A204.1 (cell line): ENCODE data around the gene XRCC5.

ENCODE experiments used
- FAIRE-seq: peaks from 2 replicates; lab custom pipeline; 2012; peaks lifted over from hg19 to GRCh38; lab: Jason Lieb, UNC

The XRCC5 gene

DNA sequence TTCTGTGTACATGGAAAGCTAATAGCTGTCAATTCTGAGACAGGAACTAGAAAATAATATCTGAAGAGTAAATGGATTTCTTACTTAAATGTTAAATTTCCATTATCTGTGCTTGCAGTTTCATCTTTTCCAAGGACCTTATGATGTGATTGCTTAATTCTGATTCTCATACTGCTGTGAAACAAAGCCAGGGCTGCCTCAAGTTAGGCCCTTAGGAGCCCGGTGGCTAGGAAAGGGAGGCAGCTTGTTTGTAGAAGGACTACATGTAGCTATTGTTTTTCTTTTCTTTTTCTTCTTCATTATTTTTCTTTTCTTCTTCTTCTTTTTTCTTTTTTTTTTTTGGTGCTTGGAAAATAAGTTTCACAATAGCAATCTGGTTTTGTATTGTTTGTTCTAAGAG, 50.5 kb downstream of the XRCC5 start:
- FAIRE-seq, result no peak

DNA sequence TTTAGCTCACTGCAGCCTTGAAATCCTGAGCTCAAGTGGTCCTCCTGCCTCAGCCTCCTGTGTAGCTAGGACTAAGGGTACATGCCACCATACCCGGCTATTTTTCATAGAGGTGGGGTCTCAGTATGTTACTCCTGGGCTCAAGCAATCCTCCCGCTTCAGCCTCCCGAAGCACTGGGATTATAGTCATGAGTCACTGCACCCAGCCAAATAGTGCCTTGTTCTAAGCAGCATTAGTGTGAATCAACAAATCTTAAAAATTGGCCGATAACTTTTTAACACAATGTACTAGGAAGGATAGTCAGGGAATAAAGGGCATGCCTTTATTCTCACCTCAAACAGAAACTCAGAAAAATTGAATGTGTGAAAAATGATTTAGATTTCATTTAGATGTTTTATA, 51.6 kb downstream of the XRCC5 start:
- FAIRE-seq, result no peak

DNA sequence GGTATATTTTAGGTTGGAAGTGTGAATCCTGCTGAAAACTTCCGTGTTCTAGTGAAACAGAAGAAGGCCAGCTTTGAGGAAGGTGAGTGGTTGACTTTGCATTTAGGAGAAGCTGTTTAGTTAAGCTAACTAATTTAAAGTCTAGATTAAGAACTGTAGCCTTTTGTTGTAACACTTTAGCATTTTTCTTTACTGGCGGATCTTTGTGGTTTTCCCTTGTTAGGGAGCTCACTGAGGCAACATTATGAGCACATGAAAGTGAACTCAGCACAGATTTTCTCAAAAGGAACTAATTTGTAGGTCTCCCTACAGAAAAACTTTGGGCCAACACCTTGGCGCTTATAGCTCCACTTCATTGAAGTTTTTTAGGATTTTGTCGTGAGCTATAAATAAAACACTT, 52.8 kb downstream of the XRCC5 start:
- FAIRE-seq, result no peak

DNA sequence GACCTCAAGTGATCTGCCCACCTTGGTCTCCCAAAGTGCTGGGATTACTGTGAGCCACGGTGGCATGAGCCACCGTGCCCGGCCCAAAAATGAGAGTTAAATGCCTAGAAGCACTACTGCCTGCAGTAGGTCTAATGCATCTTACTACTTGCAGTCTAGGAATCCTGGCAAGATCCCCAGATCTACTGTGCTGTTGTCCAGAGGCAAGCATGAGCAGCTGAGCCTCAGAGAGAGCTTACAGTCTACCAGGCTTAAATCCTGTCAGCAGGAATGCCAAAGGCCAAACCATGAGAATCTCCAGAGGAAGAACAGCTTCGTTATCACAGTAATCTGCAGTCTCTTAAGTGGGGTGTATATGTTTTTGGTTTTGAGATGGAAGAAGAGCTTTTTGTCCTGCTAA, 54.4 kb downstream of the XRCC5 start:
- FAIRE-seq, result no peak

DNA sequence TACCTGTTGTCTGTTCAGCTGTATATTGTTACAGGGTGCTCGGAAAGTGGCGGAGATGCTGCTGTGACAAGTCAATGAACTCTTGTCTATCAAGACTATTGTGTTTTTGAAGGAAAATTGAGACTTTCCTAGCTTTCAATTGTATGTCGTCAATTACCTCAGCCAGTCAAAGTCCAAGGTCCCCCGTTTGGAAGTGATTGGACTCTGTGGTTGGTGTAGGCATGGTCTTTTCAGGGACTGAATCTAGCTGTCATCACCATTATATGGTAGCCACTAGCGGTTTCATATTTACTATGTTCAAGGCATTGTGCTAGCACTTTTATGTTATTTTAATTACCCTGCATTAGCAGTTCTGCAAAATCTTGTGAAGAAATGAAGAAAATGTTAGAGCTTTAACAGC, 54.9 kb downstream of the XRCC5 start:
- no peak for FAIRE-seq

DNA sequence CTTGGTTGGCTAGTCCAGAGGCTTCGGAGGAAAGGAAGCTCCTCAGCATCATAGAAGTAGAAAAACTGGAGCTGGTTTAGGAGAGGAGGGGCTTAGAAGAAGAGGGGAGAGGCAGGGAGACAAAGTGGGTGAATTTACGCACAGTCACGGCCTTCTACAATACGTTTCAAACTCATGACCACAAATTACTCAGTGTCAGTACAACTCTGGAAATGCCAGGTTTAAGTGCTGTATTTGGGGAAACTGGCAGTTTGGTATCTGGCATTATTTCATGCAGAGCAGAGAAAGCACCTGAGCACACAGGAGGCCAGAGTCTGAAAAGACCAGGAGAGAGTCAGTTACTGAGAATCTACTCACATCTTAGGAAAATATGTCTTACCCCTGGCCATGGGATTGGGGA, 55.4 kb downstream of the XRCC5 start:
- FAIRE-seq, result no peak

DNA sequence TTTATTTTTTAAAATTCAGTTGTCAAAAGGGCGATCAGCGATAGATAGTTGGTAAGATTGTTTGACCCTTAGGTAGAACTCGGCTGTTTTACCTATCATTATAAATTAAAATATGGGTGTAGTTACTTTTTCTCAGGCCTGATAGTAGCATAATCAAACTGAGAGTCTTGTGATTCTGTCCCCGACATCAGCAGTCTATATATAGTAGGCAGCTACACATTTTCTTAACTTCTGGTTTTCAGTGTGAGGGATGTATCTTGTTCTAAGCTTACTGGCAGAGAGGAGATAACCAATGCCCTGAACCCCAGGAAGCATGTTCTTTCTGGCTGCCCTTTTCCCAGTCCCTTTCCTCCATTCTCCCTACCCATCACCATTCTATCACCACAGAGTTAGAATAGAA, 56.6 kb downstream of the XRCC5 start:
- no peak for FAIRE-seq

DNA sequence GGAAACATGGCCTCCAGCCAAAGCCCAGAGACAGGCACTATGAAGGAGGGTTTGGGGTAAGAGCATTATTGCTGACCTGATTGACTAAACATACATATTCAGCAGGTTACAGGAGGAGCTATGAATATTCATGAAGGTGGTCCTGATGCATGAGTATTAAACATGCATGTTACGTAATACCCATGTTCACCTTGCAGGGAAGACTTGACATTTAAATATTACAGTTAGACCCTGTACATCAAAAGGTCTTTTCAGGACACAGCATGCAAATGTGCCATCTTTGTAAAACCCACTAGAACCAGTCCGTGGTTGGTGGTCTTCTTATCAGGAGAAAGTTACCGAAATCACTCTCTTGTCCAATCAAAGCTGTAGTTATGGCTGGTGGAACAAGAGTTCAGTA, 59.9 kb downstream of the XRCC5 start:
- FAIRE-seq, result no peak

DNA sequence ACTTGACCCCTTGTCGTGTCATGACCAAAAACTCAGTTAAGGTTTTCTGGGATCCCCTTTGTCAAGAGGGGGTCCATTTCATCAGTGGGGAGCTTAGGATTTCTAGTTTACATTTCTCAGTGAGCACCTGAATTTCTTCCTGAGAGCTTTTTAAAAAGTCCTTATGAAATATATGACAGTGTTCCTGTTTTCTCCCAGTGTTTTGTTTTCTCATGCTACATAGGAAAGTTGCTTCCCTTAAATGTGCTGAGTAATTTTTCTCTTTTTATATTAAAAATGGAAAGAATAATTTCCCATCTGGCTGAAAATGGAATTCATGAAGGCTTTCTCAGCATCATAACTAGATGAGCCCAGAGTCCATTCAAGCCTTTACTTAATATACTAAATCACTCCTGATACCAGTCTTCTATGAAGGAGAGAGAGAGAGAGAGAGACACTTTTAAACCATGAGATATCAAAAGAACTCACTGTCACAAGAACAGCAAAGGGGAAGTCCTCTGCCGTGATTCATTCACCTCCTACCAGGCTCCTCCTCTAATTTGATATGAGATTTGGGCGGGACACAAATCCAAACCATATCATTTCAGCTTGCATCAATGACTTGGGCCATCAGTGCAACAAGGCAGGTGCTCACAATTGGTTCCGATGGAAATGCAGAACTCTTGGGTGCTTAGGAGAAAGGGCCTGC, 61.1 kb downstream of the XRCC5 start:
- no peak for FAIRE-seq

DNA sequence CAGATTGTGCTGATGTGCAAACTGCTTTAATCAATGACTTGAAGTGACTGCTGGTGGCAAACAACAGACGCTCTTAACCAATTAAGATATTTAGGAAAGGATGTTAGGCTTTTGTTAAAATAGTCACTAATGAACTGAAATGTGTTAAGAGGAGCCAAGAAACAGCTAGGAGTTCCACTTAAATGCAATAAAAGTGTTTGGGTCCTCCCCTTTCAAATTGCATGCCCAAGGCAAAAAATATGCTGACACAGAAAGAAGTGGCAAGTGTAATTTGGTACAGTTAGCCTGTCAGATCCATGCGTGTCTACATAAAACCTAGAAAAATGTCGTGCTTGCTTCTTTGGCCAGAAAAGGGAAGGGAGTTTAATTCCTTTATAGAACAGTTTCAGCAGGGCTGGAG, 61.9 kb downstream of the XRCC5 start:
- no peak for FAIRE-seq

DNA sequence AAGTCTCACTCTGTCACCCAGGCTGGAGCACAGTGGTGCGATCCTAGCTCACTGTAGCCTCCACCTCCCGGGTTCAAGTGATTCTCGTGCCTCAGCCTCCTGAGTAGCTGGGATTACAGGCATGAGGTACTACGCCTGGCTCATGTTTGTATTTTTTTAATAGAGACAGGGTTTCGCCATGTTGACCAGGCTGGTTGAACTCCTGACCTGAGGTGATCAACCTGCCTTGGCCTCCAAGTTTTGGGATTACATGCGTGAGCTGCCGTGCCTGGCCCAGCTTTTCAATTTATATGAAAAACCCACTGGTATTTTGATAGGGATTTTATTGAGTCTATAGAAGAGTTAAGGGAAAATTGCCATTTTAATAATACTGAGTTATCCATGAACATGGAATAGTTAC, 63.3 kb downstream of the XRCC5 start:
- FAIRE-seq, result no peak

DNA sequence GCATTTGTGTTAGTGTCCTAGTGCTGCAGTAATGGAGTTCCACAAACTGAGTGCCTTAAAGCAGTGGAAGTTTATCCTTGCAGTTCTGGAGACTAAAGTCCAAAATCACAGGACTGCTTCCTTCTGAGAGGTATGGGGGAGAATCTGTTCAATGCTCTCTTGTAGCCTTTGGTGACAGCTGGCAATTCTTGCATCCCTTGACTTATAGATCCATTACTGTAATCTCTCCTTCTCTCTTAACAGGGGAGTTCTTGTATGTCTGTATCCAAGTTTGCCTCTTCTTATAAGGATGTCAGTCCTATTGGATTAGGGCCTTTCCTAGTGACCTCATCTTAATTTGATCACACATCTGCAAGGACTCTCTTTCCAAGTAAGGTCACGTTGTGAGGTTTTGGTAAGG, 69.9 kb downstream of the XRCC5 start:
- FAIRE-seq, result no peak

DNA sequence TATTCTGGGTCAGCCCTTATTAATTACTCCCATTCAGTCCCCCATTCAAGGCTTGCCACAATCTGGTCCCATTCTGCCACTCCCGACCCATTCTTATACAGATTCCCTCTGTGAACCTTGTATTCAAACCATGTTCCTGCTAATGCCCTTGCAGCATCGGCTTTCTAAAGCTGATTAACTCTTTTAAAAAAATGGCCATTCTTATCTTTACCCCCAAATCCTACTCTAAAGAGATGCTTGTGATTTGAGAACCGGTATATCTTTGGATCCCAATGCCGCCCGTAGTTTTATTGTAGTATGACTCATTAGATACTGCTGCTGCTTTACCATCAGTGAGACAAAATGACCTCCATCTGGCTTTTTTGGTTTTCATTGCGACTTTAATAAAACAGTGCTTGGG, 72.2 kb downstream of the XRCC5 start:
- FAIRE-seq, result peak; percentile 16

DNA sequence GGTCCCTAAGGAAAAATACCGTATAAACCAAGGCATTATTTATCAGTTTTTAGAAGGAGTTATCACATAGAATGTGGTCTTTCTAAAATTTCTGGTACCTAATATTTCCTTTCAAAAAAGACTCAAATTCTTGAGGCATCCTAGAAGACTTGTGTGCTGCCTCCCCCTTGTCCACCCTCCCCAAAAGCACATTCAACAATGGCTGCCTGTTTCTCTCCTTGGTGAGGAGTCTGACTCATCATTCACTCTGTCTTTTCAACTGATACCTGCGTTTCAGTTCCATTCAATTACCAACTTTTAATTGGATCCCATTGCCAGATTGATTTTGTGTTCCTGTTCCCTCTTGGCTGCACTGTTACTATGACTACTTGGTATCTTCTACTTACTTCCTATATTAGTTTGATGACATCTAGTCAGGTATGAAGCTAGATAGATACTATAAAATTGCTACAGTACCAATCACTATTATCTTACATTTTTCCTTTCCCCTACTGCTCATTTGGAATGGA, 72.9 kb downstream of the XRCC5 start:
- no peak for FAIRE-seq

DNA sequence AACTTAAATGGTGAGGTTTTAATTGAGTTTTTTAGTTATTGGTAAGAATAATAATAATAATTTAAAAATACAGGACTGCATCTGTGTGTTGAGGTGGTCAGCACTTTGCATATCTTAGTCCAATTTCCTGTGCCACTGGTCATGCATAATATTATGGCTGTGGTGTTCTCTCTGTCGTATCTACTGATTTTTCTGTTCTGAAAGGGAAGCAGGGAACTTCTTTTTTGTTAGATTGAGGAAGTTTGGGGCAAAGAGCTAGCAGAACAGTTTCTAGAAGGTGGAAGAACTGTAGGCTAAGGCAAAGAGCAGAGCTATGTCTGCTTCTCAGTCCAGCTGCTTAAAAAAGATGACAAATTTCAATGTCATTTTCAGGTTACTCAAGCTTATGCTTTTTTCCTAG, 74.3 kb downstream of the XRCC5 start:
- FAIRE-seq, result no peak

DNA sequence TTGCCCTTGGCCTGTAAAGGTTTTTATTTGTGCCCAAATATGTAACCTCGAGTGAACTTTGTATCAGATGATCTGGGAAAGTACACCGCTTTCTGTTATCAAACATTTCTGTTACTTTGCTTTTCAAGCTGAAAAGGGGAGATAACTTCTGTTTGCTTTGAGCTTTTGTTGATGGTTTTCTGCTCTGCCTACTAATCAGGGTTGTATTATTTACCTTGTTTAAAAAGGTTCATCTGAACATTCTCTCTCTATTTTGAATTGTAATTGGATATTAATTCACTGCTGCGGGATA, 79.4 kb downstream of the XRCC5 start:
- FAIRE-seq, result peak; percentile 52

DNA sequence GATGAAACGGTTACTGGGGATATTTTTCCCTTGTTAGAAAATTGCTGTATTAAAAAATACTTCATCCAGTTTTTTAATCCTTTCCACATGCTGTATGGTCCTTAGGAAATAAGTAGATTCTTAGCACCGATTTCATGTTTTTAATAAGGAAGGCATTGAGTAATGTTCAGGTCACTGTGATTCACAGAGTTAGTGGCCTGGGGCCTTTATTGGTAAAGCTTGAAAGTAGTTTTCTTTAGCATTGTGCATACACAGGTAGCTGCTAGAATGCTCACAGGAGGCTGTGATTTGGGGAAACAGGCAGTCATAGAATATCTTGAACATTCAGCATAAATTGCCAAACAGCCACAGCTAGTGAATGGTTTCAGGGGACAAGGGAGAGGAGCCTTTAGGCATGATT, 79.8 kb downstream of the XRCC5 start:
- FAIRE-seq, result no peak

DNA sequence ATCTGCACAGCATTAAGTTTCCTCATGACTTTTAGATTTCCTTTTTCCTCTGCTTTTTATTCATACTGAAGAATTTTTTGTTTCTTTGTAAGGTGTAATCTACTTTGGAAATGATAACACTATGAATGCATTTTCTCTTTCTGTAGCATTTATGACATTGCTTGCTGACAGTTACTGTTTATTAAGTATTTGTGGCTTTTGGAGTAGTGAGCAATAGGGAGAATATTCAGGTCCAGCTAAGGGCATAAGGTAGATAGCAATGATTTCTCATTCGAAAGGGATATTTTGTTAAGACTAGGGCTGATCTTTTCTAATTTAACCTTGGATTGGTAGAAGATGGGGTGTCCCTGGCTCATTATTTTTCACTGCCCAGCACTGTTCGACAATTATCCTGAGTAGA, 80.3 kb downstream of the XRCC5 start:
- FAIRE-seq, result no peak

DNA sequence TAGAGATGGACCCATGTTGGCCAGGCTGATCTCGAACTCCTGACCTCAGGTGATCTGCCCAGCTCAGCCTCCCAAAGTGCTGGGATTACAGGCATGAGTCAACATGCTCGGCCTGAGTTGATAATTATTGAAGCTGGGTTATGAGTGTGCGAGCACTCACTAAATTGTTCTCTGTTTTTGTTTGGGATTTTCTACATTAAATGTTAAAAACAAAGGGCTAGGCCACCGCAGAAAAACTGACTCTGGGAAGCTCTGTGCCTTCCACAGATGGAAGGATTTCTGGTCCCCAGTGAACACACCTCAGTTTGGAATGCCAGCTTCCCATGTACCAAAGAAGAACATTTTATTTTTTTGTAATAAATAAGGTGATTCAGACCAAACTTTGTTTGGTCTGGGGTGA, 83.0 kb downstream of the XRCC5 start:
- no peak for FAIRE-seq

DNA sequence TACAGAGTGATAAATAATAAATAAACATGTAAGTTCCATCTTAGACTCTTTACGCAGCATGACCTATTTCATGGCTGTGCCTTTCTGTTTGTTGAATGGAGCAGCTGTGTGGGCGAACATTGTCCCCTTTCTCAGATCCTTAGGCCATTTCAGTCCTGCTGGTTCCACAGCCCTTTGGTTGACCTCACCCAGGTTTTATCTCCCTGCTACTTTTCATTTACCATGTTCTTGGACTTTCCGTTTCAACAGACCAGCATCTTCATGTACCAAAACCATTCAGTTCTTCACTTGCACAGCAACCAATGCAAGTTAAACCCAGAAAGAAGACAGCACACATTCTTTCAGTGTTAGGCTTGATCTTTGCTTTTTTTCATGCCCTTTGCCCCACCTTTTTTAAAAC, 83.8 kb downstream of the XRCC5 start:
- no peak for FAIRE-seq

DNA sequence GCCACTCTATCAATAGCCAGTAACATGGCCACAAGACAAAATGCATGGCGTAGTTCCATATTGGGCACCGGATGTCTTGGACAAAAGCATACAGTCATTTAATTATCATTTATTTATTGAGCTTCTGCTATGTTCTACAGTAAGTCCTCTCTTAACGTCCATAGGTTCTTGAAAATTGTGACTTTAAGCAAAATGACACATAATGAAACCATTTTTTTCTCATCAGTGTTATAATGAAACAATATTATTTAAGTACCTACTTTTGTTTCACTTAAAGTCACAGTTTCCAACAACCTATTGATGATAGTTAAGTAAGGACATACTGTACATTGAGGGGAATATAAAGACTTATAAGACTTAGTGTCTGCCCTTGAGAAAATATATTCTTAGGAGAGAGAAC, 84.9 kb downstream of the XRCC5 start:
- FAIRE-seq, result no peak

DNA sequence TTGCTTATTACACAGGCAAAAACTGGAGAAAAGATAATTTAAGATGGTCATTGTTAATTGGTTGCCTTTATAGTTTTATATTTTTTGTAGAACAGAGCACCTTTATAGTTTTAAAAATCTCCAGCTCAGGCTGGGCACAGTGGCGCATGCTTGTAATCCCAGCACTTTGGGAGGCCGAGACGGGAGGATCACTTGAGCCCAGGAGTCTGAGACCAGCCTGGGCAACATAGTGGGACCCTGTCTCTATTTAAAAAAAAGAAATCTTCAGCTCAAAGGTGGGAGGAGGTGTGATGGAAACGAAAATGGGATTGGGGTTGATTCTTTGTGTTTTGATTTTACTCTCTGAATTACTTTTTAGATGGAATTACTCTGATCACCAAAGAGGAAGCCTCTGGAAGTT, 85.4 kb downstream of the XRCC5 start:
- no peak for FAIRE-seq

DNA sequence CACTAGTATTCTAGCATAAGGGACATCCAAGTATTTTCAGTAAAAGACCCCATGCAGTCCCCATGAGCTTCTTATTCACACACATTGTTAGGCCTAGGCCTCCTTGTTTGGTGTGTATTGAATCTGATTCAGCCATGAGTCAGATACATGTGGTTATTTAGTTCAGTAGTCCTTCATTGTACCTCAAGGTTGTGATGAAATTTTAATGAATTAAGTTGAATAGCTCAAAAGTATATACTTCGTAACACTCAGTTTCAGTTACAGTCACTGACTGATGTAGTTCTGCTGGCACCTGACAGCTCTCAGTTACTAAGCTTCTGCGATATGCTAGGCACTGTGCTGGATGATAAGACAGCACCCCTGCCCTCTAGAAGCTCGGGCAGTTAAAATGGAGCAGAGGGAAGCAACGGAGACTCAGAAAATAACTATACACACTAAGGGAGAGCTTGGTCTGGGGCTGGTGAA, 86.4 kb downstream of the XRCC5 start:
- FAIRE-seq, result no peak

DNA sequence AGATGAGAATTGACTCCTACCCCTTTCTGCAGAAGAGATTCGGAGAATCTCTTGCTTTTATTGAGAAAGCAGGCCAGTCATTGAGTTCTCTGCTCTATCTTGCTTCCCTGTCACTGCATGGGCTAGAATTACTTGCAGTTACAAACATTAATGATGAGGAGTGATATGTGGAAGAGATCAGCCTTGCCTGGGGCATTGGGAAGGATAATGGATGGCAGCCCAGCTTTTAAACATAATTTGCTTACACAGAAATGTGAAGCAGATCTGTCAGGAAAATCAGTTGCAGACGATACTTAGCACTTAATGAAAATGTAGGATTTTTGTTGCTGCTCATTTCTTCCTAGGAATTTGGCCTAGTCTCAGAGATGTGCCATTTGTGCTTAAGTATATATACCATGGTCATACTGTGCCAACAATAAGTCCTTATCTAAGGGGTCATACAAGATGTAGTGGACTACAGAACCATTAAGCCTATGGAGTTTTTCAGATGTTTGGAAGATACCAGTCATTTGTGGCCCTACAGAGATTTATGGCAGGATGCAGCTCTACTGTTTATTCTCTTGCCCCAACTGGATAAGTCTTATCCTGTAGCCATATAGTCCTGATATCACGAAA, 92.7 kb downstream of the XRCC5 start:
- FAIRE-seq, result no peak
